Neural cell (in vitro differentiated cells): Measurements from ENCODE around the gene ECE1. TPM values are rescaled to one million over a fixed set of nuclear protein-coding genes. Genes with fewer than 3 reads are reported as not detected.
"Not testable (repeated sequence)": the region's sequence is repeated elsewhere in the genome, so short reads cannot be mapped to it uniquely, and the experiment has no call there.

Experiments
- H2AFZ ChIP-seq: fragments of 200-600, 300-800 bp; sonication (generic), shearing (Covaris generic); 2 replicates; pipeline ENCODE4 v1.6.0; 2014; ENCODE audit warnings: low read depth, mild to moderate bottlenecking, antibody characterized with exemption, low read length, moderate library complexity
- H3F3A ChIP-seq: fragments of 200-600 bp; shearing (Covaris generic); 2 replicates; pipeline ENCODE4 v1.6.1; 2016; ENCODE audit warnings: mild to moderate bottlenecking, moderate library complexity, mixed read lengths, antibody characterized with exemption, low read length; ENCODE audit not compliant: insufficient read depth, poor library complexity, severe bottlenecking
- H3K27ac ChIP-seq: fragments of 200-600, 300-800 bp; sonication (generic), shearing (Covaris generic); 2 replicates; pipeline ENCODE4 v1.5.1; 2014; ENCODE audit warnings: mild to moderate bottlenecking, low read length, moderate library complexity
- H3K27me3 ChIP-seq: fragments of 300-800, 200-600 bp; sonication (generic), shearing (Covaris generic); 2 replicates; pipeline ENCODE4 v1.6.0; 2014; ENCODE audit warnings: mild to moderate bottlenecking, low read depth, low read length, moderate library complexity; ENCODE audit not compliant: insufficient read depth
- H3K36me3 ChIP-seq: fragments of 300-800, 200-600 bp; sonication (generic), shearing (Covaris generic); 2 replicates; pipeline ENCODE4 v1.5.1; 2014; ENCODE audit warnings: mild to moderate bottlenecking, antibody characterized with exemption, low read length, moderate library complexity; ENCODE audit not compliant: insufficient read depth
- H3K4me2 ChIP-seq: fragments of 300-800, 200-600 bp; sonication (generic), shearing (Covaris generic); 2 replicates; pipeline ENCODE4 v1.6.0; 2014; ENCODE audit warnings: mild to moderate bottlenecking, low read length
- H3K4me3 ChIP-seq: fragments of 300-800, 200-600 bp; sonication (generic), shearing (Covaris generic); 2 replicates; pipeline ENCODE4 v1.5.1; 2014; ENCODE audit warnings: mild to moderate bottlenecking, low read length, moderate library complexity
- H3K79me2 ChIP-seq: fragments of 200-600 bp; shearing (Covaris generic); replicated peaks from 2 replicates; pipeline ENCODE4 v1.6.0; 2014; ENCODE audit warnings: mild to moderate bottlenecking, low read length, moderate library complexity; ENCODE audit not compliant: insufficient read depth
- H3K9ac ChIP-seq: fragments of 300-800, 200-600 bp; sonication (generic), shearing (Covaris generic); 2 replicates; pipeline ENCODE4 v1.6.1; 2016; ENCODE audit warnings: mild to moderate bottlenecking, low read length, mixed read lengths
- H3K9me2 ChIP-seq: fragments of 200-600 bp; shearing (Covaris generic); 2 replicates; pipeline ENCODE4 v1.6.1; 2016; ENCODE audit warnings: mild to moderate bottlenecking, low read length, mixed read lengths; ENCODE audit not compliant: insufficient read depth
- H3K9me3 ChIP-seq: fragments of 200-600, 300-800 bp; sonication (generic), shearing (Covaris generic); 2 replicates; pipeline ENCODE4 v1.6.1; 2016; ENCODE audit warnings: mild to moderate bottlenecking, mixed run types, low read length, moderate library complexity, mixed read lengths
- H4K20me1 ChIP-seq: fragments of 200-600 bp; shearing (Covaris generic); 2 replicates; pipeline ENCODE4 v1.6.1; 2016; ENCODE audit warnings: mild to moderate bottlenecking, mixed run types; ENCODE audit not compliant: insufficient read depth
- EP300 ChIP-seq: fragments of 450-650 bp; conservative IDR thresholded peaks from 2 replicates; pipeline ENCODE4 v1.6.1; 2014; ENCODE audit warnings: antibody characterized with exemption, mild to moderate bottlenecking, moderate library complexity; ENCODE audit not compliant: poor library complexity, severe bottlenecking
- EZH2 ChIP-seq: fragments of 200-600, 300-800 bp; shearing (Covaris generic), sonication (generic); IDR thresholded peaks from 2 replicates; pipeline ENCODE4 v1.6.1; 2014; ENCODE audit warnings: antibody characterized with exemption, low read length, borderline replicate concordance, mild to moderate bottlenecking; ENCODE audit not compliant: insufficient read depth, poor library complexity, severe bottlenecking
- MXI1 ChIP-seq: fragments of 450-650 bp; conservative IDR thresholded peaks from 2 replicates; pipeline ENCODE4 v1.6.1; 2014; ENCODE audit warnings: antibody characterized with exemption, mild to moderate bottlenecking; ENCODE audit not compliant: poor library complexity, severe bottlenecking
- POLR2AphosphoS5 ChIP-seq: IDR thresholded peaks from 2 replicates; pipeline ENCODE4 v1.6.1; 2012
- RAD21 ChIP-seq: fragments of 450-650 bp; conservative IDR thresholded peaks from 2 replicates; pipeline ENCODE4 v1.6.1; 2014; ENCODE audit warnings: antibody characterized with exemption, mild to moderate bottlenecking, moderate library complexity
- SMC3 ChIP-seq: fragments of 450-650 bp; conservative IDR thresholded peaks from 2 replicates; pipeline ENCODE4 v1.6.1; 2014; ENCODE audit warnings: antibody characterized with exemption, mild to moderate bottlenecking, moderate library complexity; ENCODE audit not compliant: poor library complexity
- TAF1 ChIP-seq: IDR thresholded peaks from 2 replicates; pipeline ENCODE4 v1.6.1; 2012; ENCODE audit warnings: low read depth
- polyA plus RNA-seq: library from polyadenylated mRNA; depleted of rRNA; stranded (reverse); fragments of >200 nt; gene quantifications from 2 replicates; pipeline ENCODE4 v1.2.3, GENCODE V29; 2014
- TF ChIP-seq, protein P1 (sequence below): fragments of 450-650 bp; IDR thresholded peaks from 2 replicates; pipeline ENCODE4 v1.5.1; 2014; ENCODE audit warnings: antibody characterized with exemption, mild to moderate bottlenecking, moderate library complexity; ENCODE audit not compliant: poor library complexity, severe bottlenecking
- TF ChIP-seq, protein P2 (sequence below): IDR thresholded peaks from 2 replicates; pipeline ENCODE4 v1.6.1; 2012; ENCODE audit warnings: borderline replicate concordance

ECE1 gene
- polyA plus RNA-seq, 1 donor from 2014 or later = 7.8 TPM

DNA sequence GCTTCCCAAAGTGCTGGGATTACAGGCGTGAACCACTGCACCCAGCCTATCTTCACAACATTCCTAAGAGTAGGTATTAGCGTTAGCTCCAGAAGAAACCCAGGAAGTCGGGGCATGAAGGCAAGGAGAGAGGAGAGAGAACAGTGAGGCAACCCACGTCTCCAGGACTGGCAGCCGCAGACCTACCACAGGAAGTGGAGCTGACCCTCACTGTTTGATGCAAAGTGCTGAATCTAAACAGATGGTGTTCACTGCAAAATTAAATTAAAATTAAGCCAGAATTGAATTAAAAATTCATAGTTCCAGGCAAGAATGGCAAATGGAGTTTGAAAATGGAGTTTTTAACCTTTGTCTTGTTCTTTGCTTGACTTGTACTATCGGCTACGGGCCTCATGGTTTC lies 6.7 kb downstream of the ECE1 start:
- Histone ChIP-seq H3F3A (no peaks in the 10 kb centered on the region), H3K4me3 (no peak overlapping the region), H3K9me3 (no peaks in the 10 kb centered on the region), H3K4me2 (no peak overlapping the region), H4K20me1 (no peaks in the 10 kb centered on the region), H3K9ac (no peak overlapping the region), H3K79me2 (no peaks in the 10 kb centered on the region), H3K27me3 (no peaks in the 10 kb centered on the region), H2AFZ (no peak overlapping the region), H3K27ac (no peak overlapping the region), H3K36me3 (no peaks in the 10 kb centered on the region), H3K9me2 (no peaks in the 10 kb centered on the region)
- no peak for TF ChIP-seq POLR2AphosphoS5
- TF ChIP-seq RAD21 = no peak
- TF ChIP-seq MXI1 = no peak
- TF ChIP-seq, protein P1, sequence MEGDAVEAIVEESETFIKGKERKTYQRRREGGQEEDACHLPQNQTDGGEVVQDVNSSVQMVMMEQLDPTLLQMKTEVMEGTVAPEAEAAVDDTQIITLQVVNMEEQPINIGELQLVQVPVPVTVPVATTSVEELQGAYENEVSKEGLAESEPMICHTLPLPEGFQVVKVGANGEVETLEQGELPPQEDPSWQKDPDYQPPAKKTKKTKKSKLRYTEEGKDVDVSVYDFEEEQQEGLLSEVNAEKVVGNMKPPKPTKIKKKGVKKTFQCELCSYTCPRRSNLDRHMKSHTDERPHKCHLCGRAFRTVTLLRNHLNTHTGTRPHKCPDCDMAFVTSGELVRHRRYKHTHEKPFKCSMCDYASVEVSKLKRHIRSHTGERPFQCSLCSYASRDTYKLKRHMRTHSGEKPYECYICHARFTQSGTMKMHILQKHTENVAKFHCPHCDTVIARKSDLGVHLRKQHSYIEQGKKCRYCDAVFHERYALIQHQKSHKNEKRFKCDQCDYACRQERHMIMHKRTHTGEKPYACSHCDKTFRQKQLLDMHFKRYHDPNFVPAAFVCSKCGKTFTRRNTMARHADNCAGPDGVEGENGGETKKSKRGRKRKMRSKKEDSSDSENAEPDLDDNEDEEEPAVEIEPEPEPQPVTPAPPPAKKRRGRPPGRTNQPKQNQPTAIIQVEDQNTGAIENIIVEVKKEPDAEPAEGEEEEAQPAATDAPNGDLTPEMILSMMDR = no peak
- TF ChIP-seq TAF1 = no peak
- no peak for TF ChIP-seq EP300
- no peak for TF ChIP-seq SMC3
- no peak for TF ChIP-seq EZH2
- TF ChIP-seq, protein P2, sequence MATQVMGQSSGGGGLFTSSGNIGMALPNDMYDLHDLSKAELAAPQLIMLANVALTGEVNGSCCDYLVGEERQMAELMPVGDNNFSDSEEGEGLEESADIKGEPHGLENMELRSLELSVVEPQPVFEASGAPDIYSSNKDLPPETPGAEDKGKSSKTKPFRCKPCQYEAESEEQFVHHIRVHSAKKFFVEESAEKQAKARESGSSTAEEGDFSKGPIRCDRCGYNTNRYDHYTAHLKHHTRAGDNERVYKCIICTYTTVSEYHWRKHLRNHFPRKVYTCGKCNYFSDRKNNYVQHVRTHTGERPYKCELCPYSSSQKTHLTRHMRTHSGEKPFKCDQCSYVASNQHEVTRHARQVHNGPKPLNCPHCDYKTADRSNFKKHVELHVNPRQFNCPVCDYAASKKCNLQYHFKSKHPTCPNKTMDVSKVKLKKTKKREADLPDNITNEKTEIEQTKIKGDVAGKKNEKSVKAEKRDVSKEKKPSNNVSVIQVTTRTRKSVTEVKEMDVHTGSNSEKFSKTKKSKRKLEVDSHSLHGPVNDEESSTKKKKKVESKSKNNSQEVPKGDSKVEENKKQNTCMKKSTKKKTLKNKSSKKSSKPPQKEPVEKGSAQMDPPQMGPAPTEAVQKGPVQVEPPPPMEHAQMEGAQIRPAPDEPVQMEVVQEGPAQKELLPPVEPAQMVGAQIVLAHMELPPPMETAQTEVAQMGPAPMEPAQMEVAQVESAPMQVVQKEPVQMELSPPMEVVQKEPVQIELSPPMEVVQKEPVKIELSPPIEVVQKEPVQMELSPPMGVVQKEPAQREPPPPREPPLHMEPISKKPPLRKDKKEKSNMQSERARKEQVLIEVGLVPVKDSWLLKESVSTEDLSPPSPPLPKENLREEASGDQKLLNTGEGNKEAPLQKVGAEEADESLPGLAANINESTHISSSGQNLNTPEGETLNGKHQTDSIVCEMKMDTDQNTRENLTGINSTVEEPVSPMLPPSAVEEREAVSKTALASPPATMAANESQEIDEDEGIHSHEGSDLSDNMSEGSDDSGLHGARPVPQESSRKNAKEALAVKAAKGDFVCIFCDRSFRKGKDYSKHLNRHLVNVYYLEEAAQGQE = no peak

DNA sequence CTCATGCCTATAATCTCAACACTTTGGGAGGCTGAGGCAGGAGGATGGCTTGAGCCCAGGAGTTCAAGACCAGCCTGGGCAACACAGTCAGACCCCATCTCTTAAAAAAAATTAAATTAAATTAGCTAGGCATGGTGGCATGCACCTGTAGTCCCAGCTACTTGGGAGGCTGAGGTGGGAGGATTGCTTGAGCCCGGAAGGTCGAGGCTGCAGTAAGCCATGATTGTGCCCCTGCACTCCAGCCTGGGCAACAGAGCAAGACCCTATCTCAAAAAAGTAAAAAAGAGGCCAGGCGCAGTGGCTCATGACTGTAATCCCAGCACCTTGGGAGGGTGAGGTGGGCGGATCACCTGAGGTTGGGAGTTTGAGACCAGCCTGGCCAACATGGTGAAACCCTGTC lies 8.2 kb downstream of the ECE1 start:
- H2AFZ ChIP-seq, H3K4me3 ChIP-seq, H3K4me2 ChIP-seq, H3K9ac ChIP-seq, H3K27me3 ChIP-seq, H4K20me1 ChIP-seq, H3K27ac ChIP-seq, H3K9me2 ChIP-seq, H3K79me2 ChIP-seq, H3F3A ChIP-seq, H3K36me3 ChIP-seq, H3K9me3 ChIP-seq: not testable (repeated sequence)

DNA sequence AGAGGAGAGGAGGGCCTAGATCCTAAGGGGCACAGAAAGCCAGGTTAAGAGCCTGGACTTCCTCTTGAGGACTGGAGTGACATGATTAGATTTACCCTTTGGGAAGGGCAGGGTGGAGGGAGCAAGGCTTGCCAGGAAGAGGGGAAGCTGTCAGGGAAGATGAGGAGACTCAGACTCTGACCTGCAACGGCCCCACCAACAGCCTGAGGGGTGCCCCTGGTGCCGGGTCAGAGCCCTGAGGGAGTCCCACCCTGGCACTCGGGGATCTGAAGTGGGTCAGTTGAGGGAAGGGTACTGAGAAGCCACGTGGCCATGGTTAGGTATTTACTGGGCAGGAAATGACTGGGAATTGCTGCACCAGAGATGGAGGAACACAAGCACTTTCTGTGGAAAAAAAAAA lies 9.8 kb downstream of the ECE1 start:
- Histone ChIP-seq H3K9me3 (no peaks in the 10 kb centered on the region), H3K36me3 (no peaks in the 10 kb centered on the region), H3K4me3 (no peak overlapping the region), H3K9me2 (no peaks in the 10 kb centered on the region), H3K4me2 (no peak overlapping the region), H2AFZ (no peak overlapping the region), H3K79me2 (no peaks in the 10 kb centered on the region), H3K27ac (no peak overlapping the region), H4K20me1 (no peaks in the 10 kb centered on the region), H3K27me3 (no peaks in the 10 kb centered on the region), H3F3A (no peaks in the 10 kb centered on the region), H3K9ac (no peak overlapping the region)
- no peak for TF ChIP-seq MXI1
- TF ChIP-seq SMC3 = no peak
- no peak for TF ChIP-seq EP300
- TF ChIP-seq, protein P2 = no peak
- no peak for TF ChIP-seq POLR2AphosphoS5
- TF ChIP-seq, protein P1 = no peak
- no peak for TF ChIP-seq TAF1
- TF ChIP-seq RAD21 = no peak
- no peak for TF ChIP-seq EZH2
